ENCODE measurements around the gene TEX264.

- TF ChIP-seq CTCF (IDR thresholded peaks at IDR 0.05; ENCODE audit: borderline replicate concordance, extremely low read depth, low read length, poor library complexity, severe bottlenecking) (no peak), EZH2 (IDR thresholded peaks at IDR 0.05; ENCODE audit: borderline replicate concordance, low read depth, low read length, severe bottlenecking) (no peak)
These were observed 2.3 kb upstream of the TEX264 start for GRCh38 chr3:51668756-51669155.
